ENCODE data around the gene NAMPT. TPM values are rescaled to one million over a fixed set of nuclear protein-coding genes. Genes with fewer than 3 reads are reported as not detected.
"Not testable (repeated sequence)": the region's sequence is repeated elsewhere in the genome, so short reads cannot be mapped to it uniquely, and the experiment has no call there.

The NAMPT gene
- total RNA-seq, 1 experiment from 2014 or later: 79.1 TPM

- CTCF ChIA-PET: no interaction called here
- BruUV-seq (replicated peaks): no TSS peak
- Histone ChIP-seq H3K4me3 (ENCODE audit: low read depth, low read length) (no peak overlapping the region), H3K9me3 (no peaks in the 10 kb centered on the region), H3K36me3 (ENCODE audit: control insufficient read depth, insufficient read depth, low read length) (no peaks in the 10 kb centered on the region), H3K27me3 (replicated peaks; ENCODE audit: control insufficient read depth, insufficient read depth, low read length) (no peaks in the 10 kb centered on the region), H3K4me1 (peaks cover 6% of the 10 kb centered on the region)
- no peak for TF ChIP-seq CTCF (IDR thresholded peaks at IDR 0.05; ENCODE audit: insufficient read depth in 1 of 2, low read depth in 1 of 2, low read length in 1 of 2, severe bottlenecking in 1 of 2, unreplicated experiment in 1 of 2)
- Mint-ChIP-seq H3K27ac (ENCODE audit: unreplicated experiment) (no peak overlapping the region), H3K27me3 (ENCODE audit: insufficient read depth, unreplicated experiment) (peaks cover 2% of the 10 kb centered on the region), H3K4me1 (ENCODE audit: low read depth, unreplicated experiment) (peaks cover 7% of the 10 kb centered on the region), H3K4me3 (ENCODE audit: unreplicated experiment) (no peak overlapping the region), H3K36me3 (ENCODE audit: insufficient read depth, unreplicated experiment) (no peaks in the 10 kb centered on the region), H3K9me3 (ENCODE audit: unreplicated experiment) (peaks cover 15% of the 10 kb centered on the region)
- POLR2A ChIA-PET: no interaction called here
- intact Hi-C loops (cut with micrococcal nuclease; ENCODE audit: unreplicated experiment): no loop called here
- no peak for DNase-seq
These were observed 20.9 kb upstream of the NAMPT start for GRCh38 chr7:106305732-106306131.

- Histone ChIP-seq H3K4me3 (ENCODE audit: low read depth, low read length) (no peak overlapping the region), H3K4me1 (peaks cover 6% of the 10 kb centered on the region), H3K36me3 (ENCODE audit: control insufficient read depth, insufficient read depth, low read length) (no peaks in the 10 kb centered on the region), H3K9me3 (no peaks in the 10 kb centered on the region), H3K27me3 (replicated peaks; ENCODE audit: control insufficient read depth, insufficient read depth, low read length) (no peaks in the 10 kb centered on the region)
- Mint-ChIP-seq H3K27me3 (ENCODE audit: insufficient read depth, unreplicated experiment) (peaks cover 2% of the 10 kb centered on the region), H3K4me3 (ENCODE audit: unreplicated experiment) (no peak overlapping the region), H3K27ac (ENCODE audit: unreplicated experiment) (no peak overlapping the region), H3K4me1 (ENCODE audit: low read depth, unreplicated experiment) (peaks cover 7% of the 10 kb centered on the region), H3K9me3 (ENCODE audit: unreplicated experiment) (peaks cover 16% of the 10 kb centered on the region), H3K36me3 (ENCODE audit: insufficient read depth, unreplicated experiment) (no peaks in the 10 kb centered on the region)
- POLR2A ChIA-PET: no interaction called here
- no peak for DNase-seq
- intact Hi-C loops (cut with micrococcal nuclease; ENCODE audit: unreplicated experiment): no loop called here
- no peak for TF ChIP-seq CTCF (IDR thresholded peaks at IDR 0.05; ENCODE audit: insufficient read depth in 1 of 2, low read depth in 1 of 2, low read length in 1 of 2, severe bottlenecking in 1 of 2, unreplicated experiment in 1 of 2)
- BruUV-seq (replicated peaks): no TSS peak
- CTCF ChIA-PET: interaction anchor here (0.6 kb wide), 1 partner anchor 235 kb away, joined by 3 read pairs; no protein-coding TSS in a partner anchor
These were observed 19.8 kb upstream of the NAMPT start for GRCh38 chr7:106304568-106304967.

- POLR2A ChIA-PET; H3K4me3 ChIP-seq (ENCODE audit: low read depth, low read length); H3K36me3 Mint-ChIP-seq (ENCODE audit: insufficient read depth, unreplicated experiment); H3K4me1 ChIP-seq; H3K27me3 ChIP-seq (replicated peaks; ENCODE audit: control insufficient read depth, insufficient read depth, low read length); H3K36me3 ChIP-seq (ENCODE audit: control insufficient read depth, insufficient read depth, low read length); CTCF ChIA-PET; H3K9me3 ChIP-seq; H3K4me1 Mint-ChIP-seq (ENCODE audit: low read depth, unreplicated experiment); intact Hi-C loops (cut with micrococcal nuclease; ENCODE audit: unreplicated experiment); H3K4me3 Mint-ChIP-seq (ENCODE audit: unreplicated experiment); BruUV-seq (replicated peaks); DNase-seq; H3K27ac Mint-ChIP-seq (ENCODE audit: unreplicated experiment); H3K27me3 Mint-ChIP-seq (ENCODE audit: insufficient read depth, unreplicated experiment): not testable (repeated sequence)
- H3K9me3 Mint-ChIP-seq (ENCODE audit: unreplicated experiment): peaks cover 26% of the 10 kb centered on the region
These were observed 13.8 kb upstream of the NAMPT start for GRCh38 chr7:106298631-106299030.

- H3K36me3 Mint-ChIP-seq (ENCODE audit: insufficient read depth, unreplicated experiment); H3K27ac Mint-ChIP-seq (ENCODE audit: unreplicated experiment); DNase-seq; H3K4me1 ChIP-seq; H3K4me1 Mint-ChIP-seq (ENCODE audit: low read depth, unreplicated experiment); H3K36me3 ChIP-seq (ENCODE audit: control insufficient read depth, insufficient read depth, low read length); H3K4me3 ChIP-seq (ENCODE audit: low read depth, low read length); CTCF ChIA-PET; intact Hi-C loops (cut with micrococcal nuclease; ENCODE audit: unreplicated experiment); H3K4me3 Mint-ChIP-seq (ENCODE audit: unreplicated experiment); BruUV-seq (replicated peaks); H3K9me3 ChIP-seq; H3K27me3 Mint-ChIP-seq (ENCODE audit: insufficient read depth, unreplicated experiment); H3K27me3 ChIP-seq (replicated peaks; ENCODE audit: control insufficient read depth, insufficient read depth, low read length); POLR2A ChIA-PET: not testable (repeated sequence)
- peaks cover 26% of the 10 kb centered on the region for H3K9me3 Mint-ChIP-seq (ENCODE audit: unreplicated experiment)
These were observed 13.4 kb upstream of the NAMPT start for GRCh38 chr7:106298155-106298554.

Data from Caco-2 (cell line).